GM13977 (cell line): ENCODE data around the gene ESF1.
A peak's percentile ranks its signal among the peaks of the same experiment; 100 is the strongest.

ENCODE experiments used
- DNase-seq: peaks from one replicate; pipeline ENCODE4 v3.0.0; 2012; ENCODE audit warnings: low spot score
- in situ Hi-C: fragments of 300-500 bp; cut with MboI; formaldehyde crosslinking; loops from one replicate; pipeline ENCODE4 v1.12.0; 2022; ENCODE audit warnings: low sequenced_read_pairs, low pct_unique_long_range_greater_than_20kb, mixed read lengths, inconsistent platforms; ENCODE audit not compliant: unreplicated experiment
- TF ChIP-seq, protein P1 (sequence below): IDR thresholded peaks from 2 replicates; pipeline ENCODE4 v1.5.1; 2012; ENCODE audit warnings: mild to moderate bottlenecking, control low read depth; ENCODE audit not compliant: insufficient read depth; ENCODE audit errors: extremely low read depth, missing control alignments

The ESF1 gene

DNA sequence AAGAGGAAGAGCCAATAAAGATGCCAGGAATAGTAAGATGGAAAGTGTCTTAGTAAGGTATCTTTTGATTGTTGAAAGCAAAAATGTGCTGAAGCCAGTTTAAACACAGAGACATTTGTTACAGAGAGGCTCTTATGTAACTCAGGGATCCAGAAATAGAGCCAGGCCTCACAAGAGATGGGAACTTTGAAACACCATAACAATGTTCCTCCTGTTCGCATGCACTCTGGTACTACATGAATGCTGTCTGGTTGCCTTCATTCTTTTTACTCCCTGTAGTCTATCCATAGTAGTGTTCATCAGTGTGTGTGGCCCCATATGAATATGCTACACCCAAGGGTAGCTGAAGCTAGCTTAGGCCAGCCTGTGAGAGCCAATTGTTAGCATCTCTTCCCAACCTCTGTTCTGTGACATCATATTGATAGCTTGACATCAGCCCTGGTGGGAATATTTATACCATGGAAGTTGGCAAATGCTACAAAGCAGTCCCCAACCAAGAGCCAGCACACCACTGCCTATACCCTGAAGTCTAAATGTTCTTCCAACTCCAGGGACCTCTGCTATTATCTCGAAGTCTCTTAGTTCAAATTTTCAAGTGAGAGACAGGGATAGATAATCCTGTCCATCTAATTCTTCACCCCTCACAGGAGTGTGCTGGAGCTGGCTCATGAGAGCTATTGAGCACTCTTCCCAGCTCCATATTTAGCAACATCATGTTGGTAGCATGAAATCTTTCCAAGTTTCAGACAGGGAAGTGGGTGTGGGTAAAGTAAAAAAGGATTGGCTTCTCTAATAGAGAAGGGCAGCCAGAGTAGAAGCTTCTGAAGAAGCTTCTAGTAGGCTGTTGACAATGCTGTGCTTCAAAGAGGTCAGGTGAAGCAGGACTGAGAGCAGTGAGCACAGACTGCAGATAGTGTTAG lies 7.1 kb upstream of the ESF1 start:
- TF ChIP-seq, protein P1, sequence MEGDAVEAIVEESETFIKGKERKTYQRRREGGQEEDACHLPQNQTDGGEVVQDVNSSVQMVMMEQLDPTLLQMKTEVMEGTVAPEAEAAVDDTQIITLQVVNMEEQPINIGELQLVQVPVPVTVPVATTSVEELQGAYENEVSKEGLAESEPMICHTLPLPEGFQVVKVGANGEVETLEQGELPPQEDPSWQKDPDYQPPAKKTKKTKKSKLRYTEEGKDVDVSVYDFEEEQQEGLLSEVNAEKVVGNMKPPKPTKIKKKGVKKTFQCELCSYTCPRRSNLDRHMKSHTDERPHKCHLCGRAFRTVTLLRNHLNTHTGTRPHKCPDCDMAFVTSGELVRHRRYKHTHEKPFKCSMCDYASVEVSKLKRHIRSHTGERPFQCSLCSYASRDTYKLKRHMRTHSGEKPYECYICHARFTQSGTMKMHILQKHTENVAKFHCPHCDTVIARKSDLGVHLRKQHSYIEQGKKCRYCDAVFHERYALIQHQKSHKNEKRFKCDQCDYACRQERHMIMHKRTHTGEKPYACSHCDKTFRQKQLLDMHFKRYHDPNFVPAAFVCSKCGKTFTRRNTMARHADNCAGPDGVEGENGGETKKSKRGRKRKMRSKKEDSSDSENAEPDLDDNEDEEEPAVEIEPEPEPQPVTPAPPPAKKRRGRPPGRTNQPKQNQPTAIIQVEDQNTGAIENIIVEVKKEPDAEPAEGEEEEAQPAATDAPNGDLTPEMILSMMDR, result no peak
- in situ Hi-C loops, result no loop called here
- no peak for DNase-seq

DNA sequence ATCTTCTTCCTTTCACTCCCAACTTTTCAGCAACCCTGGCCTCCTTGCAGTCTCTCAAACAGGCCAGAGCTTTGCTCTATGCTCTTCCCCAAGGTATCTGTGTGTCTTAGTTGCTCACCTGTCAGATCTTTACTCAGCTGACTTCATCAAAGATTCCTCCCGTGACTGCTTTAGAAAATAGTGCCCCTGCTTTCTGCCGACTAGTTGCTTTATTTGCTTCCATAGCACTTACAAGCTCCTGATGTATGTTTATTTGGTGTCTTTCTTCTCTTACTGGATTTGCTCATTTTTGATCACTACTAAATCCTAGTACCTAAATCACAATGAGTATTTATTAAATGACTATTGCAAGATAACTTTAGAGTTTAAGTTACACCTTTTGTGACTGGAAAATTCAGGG lies 6.0 kb upstream of the ESF1 start:
- in situ Hi-C loops, result no loop called here
- TF ChIP-seq, protein P1, result no peak
- DNase-seq, result no peak

DNA sequence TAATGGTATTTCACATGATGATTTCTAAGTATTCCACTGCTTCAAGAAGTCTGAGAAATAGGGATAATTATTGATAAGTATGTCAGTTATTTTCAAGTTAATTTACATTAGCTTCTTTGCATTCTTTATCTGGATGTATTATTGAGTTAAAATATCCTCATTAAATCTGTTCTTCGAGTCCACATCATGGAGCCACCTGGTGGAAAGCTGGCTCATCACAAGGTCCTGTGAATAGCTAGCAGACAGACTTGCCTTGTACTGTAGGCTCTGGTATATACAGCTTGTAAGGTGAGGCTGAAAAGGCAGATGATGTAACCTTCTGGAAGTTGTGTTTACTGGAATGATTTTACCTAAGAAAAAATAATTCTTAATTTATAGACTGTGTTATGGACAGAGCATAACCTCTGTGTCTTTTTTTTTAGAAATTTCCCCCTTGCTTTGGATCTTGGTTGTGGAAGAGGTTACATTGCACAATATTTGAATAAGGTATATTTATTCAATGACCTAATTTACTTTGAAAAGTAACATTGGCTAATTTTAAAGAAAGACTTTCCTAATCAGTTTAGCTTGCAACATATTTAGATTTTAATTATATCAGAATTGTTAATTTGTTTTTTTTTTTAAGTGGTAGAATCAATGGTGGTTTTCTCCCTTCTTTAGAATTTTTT lies 3.6 kb upstream of the ESF1 start:
- peak; percentile 66 for DNase-seq
- in situ Hi-C loops, result no loop called here
- TF ChIP-seq, protein P1, result peak; percentile 60

DNA sequence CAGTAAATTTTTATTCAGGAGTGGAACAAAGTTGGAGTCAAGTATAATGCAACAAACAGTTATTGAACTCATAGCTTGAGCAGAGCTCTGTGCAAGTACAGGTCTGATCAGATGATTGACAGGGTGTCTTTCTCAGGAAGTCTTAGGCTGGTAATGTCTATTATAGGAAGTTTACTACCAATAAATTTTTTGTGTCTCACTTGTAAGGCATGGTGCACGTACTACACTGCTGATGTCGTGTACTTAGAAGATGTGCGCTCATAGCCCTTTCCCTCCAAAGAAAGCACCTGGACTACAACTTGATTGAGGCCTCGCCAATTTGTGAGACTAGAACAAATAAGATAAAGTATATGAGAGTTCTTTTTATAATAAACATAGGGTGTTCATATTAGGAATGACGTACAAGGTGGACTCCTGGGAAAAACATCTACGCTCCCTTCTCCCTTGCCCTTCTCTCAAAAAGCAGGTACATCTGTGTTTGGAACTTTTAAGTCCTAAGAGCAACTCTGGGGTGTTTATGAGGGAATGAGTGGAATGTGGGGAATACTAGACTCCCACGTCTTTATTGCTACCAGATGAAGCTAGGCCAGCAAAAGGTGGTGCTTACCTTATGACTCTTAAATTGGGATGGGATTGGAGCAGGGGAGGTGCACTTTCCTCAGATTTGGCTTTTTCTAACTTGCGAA lies 1.6 kb upstream of the ESF1 start:
- TF ChIP-seq, protein P1, result no peak
- in situ Hi-C loops, result no loop called here
- DNase-seq, result no peak

DNA sequence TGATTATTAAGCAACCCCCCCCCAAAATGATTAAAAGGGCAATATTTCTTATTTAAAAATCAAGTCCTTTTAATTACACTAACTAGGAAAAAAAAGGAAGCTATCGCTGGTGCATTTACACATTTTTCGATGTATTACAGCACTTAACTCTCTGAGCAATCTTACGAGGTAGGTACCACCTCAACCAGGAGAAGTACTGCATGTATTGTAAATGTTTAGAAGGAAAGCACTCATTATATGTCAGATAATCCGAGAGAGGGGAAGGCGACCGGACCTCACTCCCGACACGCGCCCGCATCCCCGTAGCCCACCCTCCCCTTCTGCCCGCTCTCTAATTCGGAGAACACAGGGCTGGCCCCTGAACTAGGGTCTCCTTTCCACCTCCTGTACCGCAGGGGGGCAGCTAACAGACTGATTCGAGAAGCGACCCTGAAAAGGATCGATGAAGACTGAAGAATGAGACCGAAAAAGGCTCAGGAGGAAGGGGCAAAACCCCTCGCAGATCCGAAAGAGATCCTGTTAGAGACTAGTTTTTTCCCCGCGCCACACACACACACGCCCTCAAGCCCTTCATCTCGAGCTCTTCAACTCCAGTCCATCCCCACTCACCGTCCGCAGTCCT lies 337 bp downstream of the ESF1 start:
- in situ Hi-C loops, result no loop called here
- DNase-seq, result no peak
- TF ChIP-seq, protein P1, result no peak

DNA sequence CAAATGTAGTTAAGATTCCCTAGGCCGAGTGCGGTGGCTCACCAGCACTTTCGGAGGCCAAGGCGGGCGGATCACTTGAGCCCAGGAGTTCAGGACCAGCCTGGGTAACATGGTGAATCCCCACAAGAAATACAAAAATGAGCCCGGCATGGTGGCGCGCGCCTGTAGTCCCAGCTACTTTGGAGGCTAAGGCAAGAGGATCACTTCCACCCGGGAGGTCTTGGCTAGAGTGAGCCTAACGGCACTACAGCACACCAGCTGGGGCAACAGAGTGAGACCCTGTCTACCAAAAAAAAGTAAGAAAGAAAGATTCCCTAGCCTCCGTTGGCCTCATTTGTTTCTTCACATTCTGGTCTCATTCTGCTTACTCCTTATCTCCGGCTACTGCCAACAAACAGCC lies 1.2 kb downstream of the ESF1 start:
- in situ Hi-C loops, result no loop called here

More for the DNA sequence above, 1.2 kb downstream of the ESF1 start:
- no peak for DNase-seq
- TF ChIP-seq, protein P1, result no peak
